Measurements from ENCODE around the gene INPP5D.

DNA sequence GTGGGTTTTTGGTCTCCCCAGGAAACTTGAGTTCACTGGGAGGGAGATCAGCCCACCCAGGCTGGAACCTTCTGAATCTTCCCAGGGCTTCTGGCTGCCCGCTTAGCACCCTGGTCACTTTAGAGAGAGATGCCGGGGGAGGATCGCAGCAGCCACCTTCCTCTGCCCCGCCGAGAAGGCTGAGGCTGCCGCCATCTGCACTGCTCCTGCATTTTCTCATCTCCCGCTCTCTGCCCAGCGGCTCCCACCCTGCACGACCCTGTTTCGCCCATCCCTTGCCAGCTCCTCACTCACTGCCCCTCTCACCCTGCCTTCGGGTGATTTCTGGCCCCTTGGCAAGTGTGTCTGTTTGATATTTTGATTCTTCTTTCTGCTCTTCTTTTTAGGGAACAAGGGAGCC is 108.8 kb downstream of the INPP5D start:
- TF ChIP-seq, protein P1, sequence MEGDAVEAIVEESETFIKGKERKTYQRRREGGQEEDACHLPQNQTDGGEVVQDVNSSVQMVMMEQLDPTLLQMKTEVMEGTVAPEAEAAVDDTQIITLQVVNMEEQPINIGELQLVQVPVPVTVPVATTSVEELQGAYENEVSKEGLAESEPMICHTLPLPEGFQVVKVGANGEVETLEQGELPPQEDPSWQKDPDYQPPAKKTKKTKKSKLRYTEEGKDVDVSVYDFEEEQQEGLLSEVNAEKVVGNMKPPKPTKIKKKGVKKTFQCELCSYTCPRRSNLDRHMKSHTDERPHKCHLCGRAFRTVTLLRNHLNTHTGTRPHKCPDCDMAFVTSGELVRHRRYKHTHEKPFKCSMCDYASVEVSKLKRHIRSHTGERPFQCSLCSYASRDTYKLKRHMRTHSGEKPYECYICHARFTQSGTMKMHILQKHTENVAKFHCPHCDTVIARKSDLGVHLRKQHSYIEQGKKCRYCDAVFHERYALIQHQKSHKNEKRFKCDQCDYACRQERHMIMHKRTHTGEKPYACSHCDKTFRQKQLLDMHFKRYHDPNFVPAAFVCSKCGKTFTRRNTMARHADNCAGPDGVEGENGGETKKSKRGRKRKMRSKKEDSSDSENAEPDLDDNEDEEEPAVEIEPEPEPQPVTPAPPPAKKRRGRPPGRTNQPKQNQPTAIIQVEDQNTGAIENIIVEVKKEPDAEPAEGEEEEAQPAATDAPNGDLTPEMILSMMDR (IDR thresholded peaks at IDR 0.05; ENCODE audit: low read length): no peak
- TF ChIP-seq EZH2 (IDR thresholded peaks at IDR 0.05; ENCODE audit: borderline replicate concordance, low read length): no peak

All from OCI-LY1 (cell line).